B cell (primary cell): ENCODE measurements around the gene IRX5.

Source experiments
- CTCF ChIP-seq: fragments of 200-600 bp; IDR thresholded peaks from one replicate; pipeline ENCODE4 v1.8.0; 2022; ENCODE audit warnings: antibody characterized with exemption, mild to moderate bottlenecking
- EZH2 ChIP-seq: IDR thresholded peaks from 2 replicates; pipeline ENCODE4 v1.6.1; 2012; ENCODE audit warnings: borderline replicate concordance, low read depth, mild to moderate bottlenecking, moderate library complexity, low read length; ENCODE audit not compliant: insufficient read depth, poor library complexity, severe bottlenecking

- TF ChIP-seq CTCF (no peak), EZH2 (no peak)
Measured at GRCh38 chr16:54901606-54902005, 29.1 kb upstream of the IRX5 start.
